ENCODE results near the gene OSBPL6. TPM values are rescaled to one million over a fixed set of nuclear protein-coding genes. Genes with fewer than 3 reads are reported as not detected.

OSBPL6 gene
- total and polyA plus RNA-seq, 9 of the 15 experiments (the other 6 are each of a cell fraction or from before 2014, with no cell fraction given): 3.4 to 12.7 (median 9.3) TPM

GRCh38 chr2:178241844-178242551 lies 47.7 kb downstream of the OSBPL6 start (continued):
- TF ChIP-seq ZC3H4 (CRISPR knock-in tag; IDR thresholded peaks at IDR 0.05; ENCODE audit: borderline replicate concordance) (no peak), VEZF1 (CRISPR knock-in tag; IDR thresholded peaks at IDR 0.05) (no peak), CBFA2T2 (conservative IDR thresholded peaks at IDR 0.05) (no peak), RBFOX2 (IDR thresholded peaks at IDR 0.05; ENCODE audit: low read depth, low read length) (no peak), MAFG (tag; conservative IDR thresholded peaks at IDR 0.05) (peak; percentile 64), ID3 (CRISPR knock-in tag; IDR thresholded peaks at IDR 0.05) (no peak), ID3 (tag; IDR thresholded peaks at IDR 0.05) (no peak), ZBTB5 (IDR thresholded peaks at IDR 0.05) (no peak), TCF7 (IDR thresholded peaks at IDR 0.05; ENCODE audit: borderline replicate concordance) (no peak), NCOA6 (IDR thresholded peaks at IDR 0.05) (no peak), ZNF551 (CRISPR knock-in tag; IDR thresholded peaks at IDR 0.05) (no peak), TEAD1 (CRISPR knock-in tag; IDR thresholded peaks at IDR 0.05) (no peak), HDAC1 (IDR thresholded peaks at IDR 0.05) (no peak), AFF4 (CRISPR knock-in tag; IDR thresholded peaks at IDR 0.05) (no peak), NFATC3 (IDR thresholded peaks at IDR 0.05) (no peak), ELK1 (CRISPR knock-in tag; IDR thresholded peaks at IDR 0.05) (no peak), ZBTB17 (CRISPR knock-in tag; IDR thresholded peaks at IDR 0.05) (no peak), ETS1 (conservative IDR thresholded peaks at IDR 0.05; ENCODE audit: control insufficient read depth, low read depth, low read length) (no peak)
